ENCODE results near the gene CIDEA.

The CIDEA gene

DNA sequence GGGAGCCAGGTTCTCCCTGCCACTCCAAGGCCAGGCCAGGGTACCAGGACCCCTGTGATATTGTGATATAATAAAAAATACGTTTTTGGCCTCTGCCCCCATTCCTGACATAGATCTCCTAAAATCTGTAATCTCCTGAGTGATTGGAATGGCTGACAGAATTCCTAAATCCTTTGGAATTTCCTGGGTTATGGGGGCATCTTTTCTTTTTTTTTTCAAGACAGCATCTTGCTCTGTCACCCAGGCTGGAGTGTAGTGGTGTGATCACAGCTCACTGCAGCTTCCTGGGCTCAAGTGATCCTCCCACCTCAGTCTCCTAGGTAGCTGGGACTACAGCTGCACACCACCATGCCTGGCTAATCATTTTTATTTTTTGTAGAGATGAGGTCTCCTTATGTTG, 27.7 kb downstream of the CIDEA start:
- in situ Hi-C loops (cut with HindIII; ENCODE audit: low pct_ligation_motif_present, low sequenced_read_pairs): no loop called here
- peak overlapping the region; percentile 90 for H3K27ac ChIP-seq
- no peaks in the 10 kb centered on the region for H3K36me3 ChIP-seq (replicated peaks)
- DNase-seq: no peak
- no peak overlapping the region for H3K4me3 ChIP-seq (ENCODE audit: low read depth, low read length)
- H3K27me3 ChIP-seq (replicated peaks): no peaks in the 10 kb centered on the region
- no peak for TF ChIP-seq CTCF (IDR thresholded peaks at IDR 0.05; ENCODE audit: low read depth, low read length, missing control alignments)

GRCh38 chr18:12282442-12283039, 28.4 kb downstream of the CIDEA start:
- Histone ChIP-seq H3K27ac (peak overlapping the region; percentile 90), H3K4me3 (ENCODE audit: low read depth, low read length) (no peak overlapping the region), H3K27me3 (replicated peaks) (no peaks in the 10 kb centered on the region), H3K36me3 (replicated peaks) (no peaks in the 10 kb centered on the region)
- TF ChIP-seq CTCF (IDR thresholded peaks at IDR 0.05; ENCODE audit: low read depth, low read length, missing control alignments): no peak
- in situ Hi-C loops (cut with HindIII; ENCODE audit: low pct_ligation_motif_present, low sequenced_read_pairs): no loop called here
- DNase-seq: peak; percentile 92

GRCh38 chr18:12283256-12283655, 29.1 kb downstream of the CIDEA start:
- DNase-seq: peak; percentile 54
- TF ChIP-seq CTCF (IDR thresholded peaks at IDR 0.05; ENCODE audit: low read depth, low read length, missing control alignments): peak; percentile 64
- Histone ChIP-seq H3K27ac (peak overlapping the region; percentile 90), H3K36me3 (replicated peaks) (no peaks in the 10 kb centered on the region), H3K27me3 (replicated peaks) (no peaks in the 10 kb centered on the region), H3K4me3 (ENCODE audit: low read depth, low read length) (no peak overlapping the region)
- in situ Hi-C loops (cut with HindIII; ENCODE audit: low pct_ligation_motif_present, low sequenced_read_pairs): no loop called here

DNA sequence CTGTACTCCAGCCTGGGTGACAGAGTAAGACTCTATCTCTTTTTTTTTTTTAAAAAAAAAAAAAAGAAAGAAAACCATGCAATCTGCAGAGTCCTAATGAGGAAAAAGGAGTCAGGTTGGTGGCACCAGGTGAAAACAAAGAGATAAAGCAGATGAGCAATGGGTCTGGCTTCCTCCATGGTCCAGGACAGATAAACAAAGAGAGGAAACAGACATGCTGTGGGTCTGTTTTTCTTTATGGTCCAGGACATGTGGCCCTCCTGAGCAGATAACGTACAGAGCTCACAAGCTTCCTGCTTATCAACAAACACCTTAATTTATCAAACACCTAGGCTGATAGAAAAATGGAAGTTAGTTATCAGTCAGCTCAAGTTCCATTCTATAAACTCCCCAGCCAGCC, 29.5 kb downstream of the CIDEA start:
- no peaks in the 10 kb centered on the region for H3K36me3 ChIP-seq (replicated peaks)
- no peak overlapping the region for H3K27ac ChIP-seq
- TF ChIP-seq CTCF (IDR thresholded peaks at IDR 0.05; ENCODE audit: low read depth, low read length, missing control alignments): no peak
- H3K4me3 ChIP-seq (ENCODE audit: low read depth, low read length): no peak overlapping the region
- DNase-seq: no peak
- in situ Hi-C loops (cut with HindIII; ENCODE audit: low pct_ligation_motif_present, low sequenced_read_pairs): no loop called here
- H3K27me3 ChIP-seq (replicated peaks): no peaks in the 10 kb centered on the region

- DNase-seq: no peak
- H3K27me3 ChIP-seq (replicated peaks): no peaks in the 10 kb centered on the region
- TF ChIP-seq CTCF (IDR thresholded peaks at IDR 0.05; ENCODE audit: low read depth, low read length, missing control alignments): no peak
- no peaks in the 10 kb centered on the region for H3K36me3 ChIP-seq (replicated peaks)
- H3K27ac ChIP-seq: peak overlapping the region; percentile 90
- peak overlapping the region; percentile 58 for H3K4me3 ChIP-seq (ENCODE audit: low read depth, low read length)
- in situ Hi-C loops (cut with HindIII; ENCODE audit: low pct_ligation_motif_present, low sequenced_read_pairs): no loop called here
Measured at GRCh38 chr18:12287131-12287681, 33.0 kb downstream of the CIDEA start.

Measured in brain microvascular endothelial cell (primary cell).